ENCODE measurements around the gene PPP2R5E.

Gene PPP2R5E

GRCh38 chr14:63357841-63358240, 185.3 kb downstream of the PPP2R5E start:
- H3K4me3 ChIP-seq (ENCODE audit: low read depth, low read length), result no peak overlapping the region
- TF ChIP-seq CTCF (IDR thresholded peaks at IDR 0.05; ENCODE audit: low read depth, low read length, missing control alignments), result no peak

GRCh38 chr14:63345826-63346225, 197.4 kb downstream of the PPP2R5E start:
- DNase-seq (ENCODE audit: low read depth), result no peak
- no peak overlapping the region for H3K4me3 ChIP-seq (ENCODE audit: low read depth, low read length)
- no peak for TF ChIP-seq CTCF (IDR thresholded peaks at IDR 0.05; ENCODE audit: low read depth, low read length, missing control alignments)

More at GRCh38 chr14:63357841-63358240, 185.3 kb downstream of the PPP2R5E start:
- DNase-seq (ENCODE audit: low read depth), result no peak

GRCh38 chr14:63344336-63344735, 198.8 kb downstream of the PPP2R5E start:
- DNase-seq (ENCODE audit: low read depth), result no peak
- no peak overlapping the region for H3K4me3 ChIP-seq (ENCODE audit: low read depth, low read length)
- no peak for TF ChIP-seq CTCF (IDR thresholded peaks at IDR 0.05; ENCODE audit: low read depth, low read length, missing control alignments)

GRCh38 chr14:63343878-63344277, 199.3 kb downstream of the PPP2R5E start:
- DNase-seq (ENCODE audit: low read depth), result no peak
- H3K4me3 ChIP-seq (ENCODE audit: low read depth, low read length), result no peak overlapping the region
- TF ChIP-seq CTCF (IDR thresholded peaks at IDR 0.05; ENCODE audit: low read depth, low read length, missing control alignments), result no peak

GRCh38 chr14:63342371-63342770, 200.8 kb downstream of the PPP2R5E start:
- DNase-seq (ENCODE audit: low read depth), result no peak
- TF ChIP-seq CTCF (IDR thresholded peaks at IDR 0.05; ENCODE audit: low read depth, low read length, missing control alignments), result no peak
- no peak overlapping the region for H3K4me3 ChIP-seq (ENCODE audit: low read depth, low read length)

- no peak for DNase-seq (ENCODE audit: low read depth)
- no peak for TF ChIP-seq CTCF (IDR thresholded peaks at IDR 0.05; ENCODE audit: low read depth, low read length, missing control alignments)
- H3K4me3 ChIP-seq (ENCODE audit: low read depth, low read length), result no peak overlapping the region
Measured at GRCh38 chr14:63328787-63329737, 214.1 kb downstream of the PPP2R5E start.

- TF ChIP-seq CTCF (IDR thresholded peaks at IDR 0.05; ENCODE audit: low read depth, low read length, missing control alignments), result no peak
- no peak for DNase-seq (ENCODE audit: low read depth)
- no peak overlapping the region for H3K4me3 ChIP-seq (ENCODE audit: low read depth, low read length)
Measured at GRCh38 chr14:63326840-63327239, 216.3 kb downstream of the PPP2R5E start.
